Ovary (tissue), 9 donors: Measurements from ENCODE around the gene MYBPH. TPM values are rescaled to one million over a fixed set of nuclear protein-coding genes. Genes with fewer than 3 reads are reported as not detected.

Experiments
- DNase-seq, 5 donors: peaks; one replicate each; pipeline ENCODE4 v3.0.0-alpha.2; 2019 to 2020
- H3K27ac ChIP-seq, 2 donors: fragments of 200-600 bp; one replicate each; pipeline versions ENCODE4 v1.5.1 to v1.8.0; 2019 to 2022
- H3K27me3 ChIP-seq: fragments of 200-600 bp; one replicate; pipeline ENCODE4 v1.8.0; 2022
- H3K36me3 ChIP-seq: fragments of 200-600 bp; sonication (generic); one replicate; pipeline ENCODE4 v1.5.1; 2019
- H3K4me1 ChIP-seq: one replicate; pipeline ENCODE4 v1.8.1; 2013; ENCODE audit warnings: mild to moderate bottlenecking, moderate library complexity; ENCODE audit not compliant: insufficient read depth
- H3K4me3 ChIP-seq: fragments of 200-600 bp; sonication (generic); one replicate; pipeline ENCODE4 v1.5.1; 2017
- H3K9me3 ChIP-seq, 2 donors: fragments of 200-600 bp in 1 of 2; sonication (generic) in 1 of 2; one replicate each; pipeline versions ENCODE4 v1.5.1 to v1.8.1; 2013 to 2019; ENCODE audit warnings: mild to moderate bottlenecking in 1 of 2, moderate library complexity in 1 of 2
- CTCF ChIP-seq, 3 donors: fragments of 450-650 bp in 2 of 3; fragments of 200-600 bp in 1 of 3; IDR thresholded peaks; one replicate each; pipeline versions ENCODE4 v1.5.1 to v1.8.0; 2016 to 2022; ENCODE audit warnings: antibody characterized with exemption in 3 of 3, mild to moderate bottlenecking in 1 of 3
- EP300 ChIP-seq: sonication (generic); formaldehyde crosslinking; IDR thresholded peaks from one replicate; pipeline ENCODE4 v1.6.1; 2017; ENCODE audit warnings: antibody characterized with exemption
- POLR2A ChIP-seq: fragments of 450-650 bp; IDR thresholded peaks from one replicate; pipeline ENCODE4 v1.6.1; 2017; ENCODE audit warnings: antibody characterized with exemption, mild to moderate bottlenecking, moderate library complexity
- WGBS, 3 donors: extraction: QIAGEN DNeasy Blood & Tissue Kit in 1 of 3; methylation state at CpG; one replicate each; pipeline versions ENCODE4 v1.1.5 to v1.1.7; 2013 to 2017; 5-methylcytosine and 5-hydroxymethylcytosine counted together
- intact Hi-C, 4 donors: fragments of 100-400 bp; cut with DNase I; formaldehyde crosslinking; loops; one replicate each; pipeline versions ENCODE4 v1.11.0 to v1.15.1; 2022 to 2023
- polyA plus RNA-seq, 2 donors: library from polyadenylated mRNA; stranded (reverse); fragments of 200-250 nt in 1 of 2; fragments of 350-450 nt in 1 of 2; fragmentation: Illumina TruSeq in 1 of 2; extraction: RNeasy Lipid Tissue Mini Kit (QIAGEN cat#74804) in 1 of 2; gene quantifications; one replicate each; pipeline ENCODE4 v1.2.3, GENCODE V29; 2013 to 2014
- total RNA-seq, 7 donors: library from RNA; depleted of rRNA in 2 of 7; stranded (reverse); fragments of >200 nt in 2 of 7; fragmentation: NEBNext Ultra II Directional in 3 of 7; extraction: Animal tissue kit (Norgen Biotek cat#: 25700) in 3 of 7; gene quantifications; one replicate each; pipeline versions ENCODE4 v1.1.0 to v1.2.4, GENCODE V29; 2016 to 2023
- donor health status: DM: no; HTN: no; CAD: no; lungs with moderate emphysema.
- donor health status: DM: no; HTN: no; CAD: no.
- donor health status: Bipolar disorder and iron deficiency.
- donor health status: DM: yes; HTN: yes; CAD: no.
- donor health status: DM: no; HTN: no; CAD: no.
- donor health status: DM: yes; HTN: yes; CAD: no.

The MYBPH gene
- total and polyA plus RNA-seq, 9 donors = 0.04 to 0.27 (median 0.17) TPM; not detected in 5

- intact Hi-C loops = no loop called here
- Histone ChIP-seq H3K4me3 (no peak overlapping the region), H3K27me3 (no peaks in the 10 kb centered on the region), H3K27ac (no peak overlapping the region), H3K4me1 (no peaks in the 10 kb centered on the region), H3K36me3 (no peaks in the 10 kb centered on the region), H3K9me3 (no peaks in the 10 kb centered on the region)
- 78 to 79% (median 78%) methylated on average over 21 of the region's 21 CpGs for WGBS, 3 donors
- no peak for TF ChIP-seq EP300
- TF ChIP-seq CTCF (IDR thresholded peaks at IDR 0.05) = no peak
- TF ChIP-seq POLR2A = no peak
- peak in 1 of 5 donors; percentile 10 for DNase-seq
Measured at GRCh38 chr1:203169770-203170520, 5.7 kb downstream of the MYBPH start.

- H3K36me3 ChIP-seq = no peaks in the 10 kb centered on the region
- no peaks in the 10 kb centered on the region for H3K9me3 ChIP-seq
- no peak overlapping the region for H3K27ac ChIP-seq
- DNase-seq = peak in 1 of 5 donors; percentile 16
- no peaks in the 10 kb centered on the region for H3K27me3 ChIP-seq
- 88 to 97% (median 94%) methylated on average over 9 of the region's 9 CpGs for WGBS, 3 donors
- intact Hi-C loops = no loop called here
- no peaks in the 10 kb centered on the region for H3K4me1 ChIP-seq
- TF ChIP-seq EP300 (no peak), CTCF (IDR thresholded peaks at IDR 0.05) (no peak), POLR2A (no peak)
- no peak overlapping the region for H3K4me3 ChIP-seq
Measured at GRCh38 chr1:203168991-203169390, 6.6 kb downstream of the MYBPH start.

- WGBS, 3 donors = 93 to 95% (median 94%) methylated on average over 12 of the region's 12 CpGs
- DNase-seq = peak in 1 of 5 donors; percentile 16
- H3K27me3 ChIP-seq = no peaks in the 10 kb centered on the region
- H3K36me3 ChIP-seq = no peaks in the 10 kb centered on the region
- no peaks in the 10 kb centered on the region for H3K4me1 ChIP-seq
- no peak overlapping the region for H3K4me3 ChIP-seq
- H3K9me3 ChIP-seq = no peaks in the 10 kb centered on the region
- no peak overlapping the region for H3K27ac ChIP-seq
- TF ChIP-seq CTCF (IDR thresholded peaks at IDR 0.05) (no peak), POLR2A (no peak), EP300 (no peak)
- intact Hi-C loops = no loop called here
Measured at GRCh38 chr1:203168256-203168786, 7.3 kb downstream of the MYBPH start.

- 91 to 94% (median 92%) methylated on average over 5 of the region's 5 CpGs for WGBS, 3 donors
- no peaks in the 10 kb centered on the region for H3K36me3 ChIP-seq
- peak in 1 of 5 donors; percentile 9 for DNase-seq
- intact Hi-C loops = no loop called here
- H3K27me3 ChIP-seq = no peaks in the 10 kb centered on the region
- H3K27ac ChIP-seq = no peak overlapping the region
- no peaks in the 10 kb centered on the region for H3K4me1 ChIP-seq
- H3K9me3 ChIP-seq = no peaks in the 10 kb centered on the region
- no peak overlapping the region for H3K4me3 ChIP-seq
- no peak for TF ChIP-seq CTCF (IDR thresholded peaks at IDR 0.05)
- no peak for TF ChIP-seq EP300
- no peak for TF ChIP-seq POLR2A
Measured at GRCh38 chr1:203167913-203168200, 7.8 kb downstream of the MYBPH start.
